Liver (tissue), 9 donors: ENCODE results near the gene EPC1. TPM values are rescaled to one million over a fixed set of nuclear protein-coding genes. Genes with fewer than 3 reads are reported as not detected.

ENCODE experiments used
- DNase-seq: peaks from one replicate; pipeline ENCODE4 v3.0.0-alpha.2; 2017; ENCODE audit warnings: low spot score
- H3K27ac ChIP-seq, 2 donors: one replicate each; pipeline ENCODE4 v1.7.0; 2013; ENCODE audit warnings: inconsistent platforms in 2 of 2, low read length in 2 of 2, control low read depth in 1 of 2, low read depth in 1 of 2, mild to moderate bottlenecking in 1 of 2
- H3K27me3 ChIP-seq, 4 donors: one replicate each; pipeline versions ENCODE4 v1.6.1 to v1.7.0; 2013; ENCODE audit warnings: low read length in 3 of 4, inconsistent platforms in 1 of 4, mild to moderate bottlenecking in 1 of 4, moderate library complexity in 1 of 4; ENCODE audit not compliant: control insufficient read depth in 4 of 4, insufficient read depth in 4 of 4
- H3K36me3 ChIP-seq, 4 donors: one replicate each; pipeline versions ENCODE4 v1.6.1 to v1.7.0; 2013; ENCODE audit warnings: low read length in 3 of 4, mild to moderate bottlenecking in 3 of 4, low read depth in 1 of 4, moderate library complexity in 1 of 4; ENCODE audit not compliant: control insufficient read depth in 4 of 4, insufficient read depth in 3 of 4
- H3K4me1 ChIP-seq, 4 donors: one replicate each; pipeline versions ENCODE4 v1.6.1 to v1.7.0; 2013; ENCODE audit warnings: low read length in 3 of 4, mild to moderate bottlenecking in 3 of 4, moderate library complexity in 1 of 4; ENCODE audit not compliant: control insufficient read depth in 4 of 4, insufficient read depth in 4 of 4
- H3K4me3 ChIP-seq, 3 donors: one replicate each; pipeline versions ENCODE4 v1.6.1 to v1.7.0; 2013; ENCODE audit warnings: low read length in 3 of 3, control low read depth in 1 of 3, low read depth in 1 of 3, mild to moderate bottlenecking in 1 of 3
- H3K9ac ChIP-seq, 2 donors: one replicate each; pipeline ENCODE4 v1.7.0; 2013; ENCODE audit warnings: low read length in 2 of 2, mild to moderate bottlenecking in 2 of 2, moderate library complexity in 2 of 2, control low read depth in 1 of 2, low read depth in 1 of 2
- H3K9me3 ChIP-seq, 4 donors: one replicate each; pipeline versions ENCODE4 v1.6.1 to v1.7.0; 2013; ENCODE audit warnings: low read length in 3 of 4; ENCODE audit not compliant: control insufficient read depth in 4 of 4
- ATF3 ChIP-seq: IDR thresholded peaks from 2 replicates; pipeline ENCODE4 v1.6.1; 2016; ENCODE audit warnings: antibody characterized with exemption
- CTCF ChIP-seq: fragments of 150-350 bp; IDR thresholded peaks from 2 replicates; pipeline ENCODE4 v1.5.1; 2017; ENCODE audit warnings: improper control_type of control experiment, low read depth, low read length; ENCODE audit not compliant: missing input control
- EGR1 ChIP-seq, 2 donors: IDR thresholded peaks; 2 replicates each; pipeline ENCODE4 v1.6.1; 2016 to 2018; ENCODE audit warnings: antibody characterized with exemption in 2 of 2, low read depth in 2 of 2
- FOXA1 ChIP-seq: IDR thresholded peaks from 2 replicates; pipeline ENCODE4 v1.6.1; 2016; ENCODE audit warnings: antibody characterized with exemption
- FOXA2 ChIP-seq: IDR thresholded peaks from 2 replicates; pipeline ENCODE4 v1.6.1; 2016; ENCODE audit warnings: antibody characterized with exemption
- GABPA ChIP-seq, 2 donors: IDR thresholded peaks in 1 of 2; conservative IDR thresholded peaks in 1 of 2; 2 replicates each; pipeline ENCODE4 v1.6.1; 2016; ENCODE audit warnings: antibody characterized with exemption in 2 of 2, mild to moderate bottlenecking in 1 of 2, moderate library complexity in 1 of 2
- HNF4A ChIP-seq, 2 donors: conservative IDR thresholded peaks; 2 replicates each; pipeline ENCODE4 v1.6.1; 2016; ENCODE audit warnings: antibody characterized with exemption in 2 of 2, mild to moderate bottlenecking in 2 of 2
- HNF4G ChIP-seq: IDR thresholded peaks from 2 replicates; pipeline ENCODE4 v1.6.1; 2016; ENCODE audit warnings: antibody characterized with exemption
- JUND ChIP-seq, 2 donors: IDR thresholded peaks; 2 replicates each; pipeline ENCODE4 v1.6.1; 2016; ENCODE audit warnings: antibody characterized with exemption in 2 of 2
- MAX ChIP-seq: IDR thresholded peaks from 2 replicates; pipeline ENCODE4 v1.6.1; 2016; ENCODE audit warnings: antibody characterized with exemption
- NR2F2 ChIP-seq: IDR thresholded peaks from 2 replicates; pipeline ENCODE4 v1.6.1; 2016; ENCODE audit warnings: antibody characterized with exemption
- RAD21 ChIP-seq, 2 donors: IDR thresholded peaks; 2 replicates each; pipeline ENCODE4 v1.6.1; 2016; ENCODE audit warnings: antibody characterized with exemption in 2 of 2, mild to moderate bottlenecking in 2 of 2
- REST ChIP-seq: IDR thresholded peaks from 2 replicates; pipeline ENCODE4 v1.6.1; 2016; ENCODE audit warnings: antibody characterized with exemption, mild to moderate bottlenecking
- RXRA ChIP-seq, 2 donors: IDR thresholded peaks; 2 replicates each; pipeline ENCODE4 v1.6.1; 2017 to 2018; ENCODE audit warnings: antibody characterized with exemption in 2 of 2, mild to moderate bottlenecking in 1 of 2
- SP1 ChIP-seq: IDR thresholded peaks from 2 replicates; pipeline ENCODE4 v1.6.1; 2018; ENCODE audit warnings: antibody characterized with exemption, mild to moderate bottlenecking
- TAF1 ChIP-seq: conservative IDR thresholded peaks from 2 replicates; pipeline ENCODE4 v1.6.1; 2016; ENCODE audit warnings: antibody characterized with exemption, mild to moderate bottlenecking
- YY1 ChIP-seq: IDR thresholded peaks from 2 replicates; pipeline ENCODE4 v1.6.1; 2016; ENCODE audit warnings: antibody characterized with exemption, mild to moderate bottlenecking
- ZBTB33 ChIP-seq: IDR thresholded peaks from 2 replicates; pipeline ENCODE4 v1.6.1; 2016; ENCODE audit warnings: antibody characterized with exemption
- WGBS: extraction: QIAGEN DNeasy Blood & Tissue Kit; methylation state at CpG from one replicate; pipeline ENCODE4 v1.1.7; 2013; 5-methylcytosine and 5-hydroxymethylcytosine counted together
- polyA plus RNA-seq, 2 donors: library from polyadenylated mRNA; stranded (reverse) in 1 of 2; unstranded in 1 of 2; fragments of 200-250 nt in 1 of 2; fragments of >200 nt in 1 of 2; fragmentation: Nextera tagmentation in 1 of 2; extraction: Ambion mirVana in 1 of 2; gene quantifications; one replicate each; pipeline versions ENCODE4 v1.2.1 to v1.2.3, GENCODE V29; 2013 to 2015
- total RNA-seq, 2 donors: library from RNA; depleted of rRNA; stranded (reverse); fragments of >200 nt; gene quantifications; one replicate each; pipeline ENCODE4 v1.2.3, GENCODE V29; 2014
- donor health status: healthy.
- donor health status: healthy.
- donor health status: healthy.
- donor health status: healthy.
- donor health status: healthy.

The EPC1 gene
- total and polyA plus RNA-seq, 4 donors = 5.6 to 30.9 (median 16.0) TPM

- Histone ChIP-seq H3K4me1 (peaks cover 5 to 43% (median 10%) of the 10 kb centered on the region in 4 donors), H3K9ac (no peak overlapping the region), H3K36me3 (no peaks in the 10 kb centered on the region), H3K27me3 (no peaks in the 10 kb centered on the region), H3K4me3 (no peak overlapping the region), H3K27ac (no peak overlapping the region), H3K9me3 (no peaks in the 10 kb centered on the region)
- TF ChIP-seq RXRA (IDR thresholded peaks at IDR 0.05) (no peak), SP1 (no peak), RAD21 (IDR thresholded peaks at IDR 0.05) (no peak), MAX (no peak), TAF1 (no peak), YY1 (no peak), REST (no peak)
- DNase-seq = no peak
- WGBS = 68% methylated on average over 1 of the region's 1 CpG
Measured at GRCh38 chr10:32327364-32327691, 19.6 kb downstream of the EPC1 start.

- WGBS = 80% methylated on average over 4 of the region's 4 CpGs
- no peak for TF ChIP-seq ZBTB33
- no peak for TF ChIP-seq RXRA (IDR thresholded peaks at IDR 0.05)
- no peak for TF ChIP-seq CTCF
- no peak for TF ChIP-seq YY1
- no peak for TF ChIP-seq JUND (IDR thresholded peaks at IDR 0.05)
- no peak for TF ChIP-seq ATF3
- no peak for TF ChIP-seq EGR1 (IDR thresholded peaks at IDR 0.05; ENCODE audit: low read depth in 2 of 2)
- TF ChIP-seq TAF1 = no peak
- TF ChIP-seq SP1 = no peak
- no peak for TF ChIP-seq FOXA1
- TF ChIP-seq NR2F2 = no peak
- TF ChIP-seq HNF4A (conservative IDR thresholded peaks at IDR 0.05) = no peak
- no peak for TF ChIP-seq RAD21 (IDR thresholded peaks at IDR 0.05)
- no peak for TF ChIP-seq MAX
- no peak for TF ChIP-seq GABPA (IDR thresholded peaks at IDR 0.05 in 1 of 2, conservative IDR thresholded peaks at IDR 0.05 in 1 of 2)
- TF ChIP-seq REST = no peak
- no peak for TF ChIP-seq HNF4G
- no peak for TF ChIP-seq FOXA2
- Histone ChIP-seq H3K4me3 (no peak overlapping the region), H3K27me3 (no peaks in the 10 kb centered on the region), H3K36me3 (no peaks in the 10 kb centered on the region), H3K4me1 (peaks cover 2 to 42% (median 7%) of the 10 kb centered on the region in 4 donors), H3K9me3 (no peaks in the 10 kb centered on the region), H3K9ac (no peak overlapping the region), H3K27ac (no peak overlapping the region)
- no peak for DNase-seq
Measured at GRCh38 chr10:32326680-32327363, 20.1 kb downstream of the EPC1 start.
